HG03442 (cell line): Measurements from ENCODE around the gene OR13H1.
"Not testable (repeated sequence)": the region's sequence is repeated elsewhere in the genome, so short reads cannot be mapped to it uniquely, and the experiment has no call there.

Experiments used
- ATAC-seq: cut with Tn5 transposase; IDR thresholded peaks from one replicate; pipeline ENCODE4 v1.9.1; 2021; ENCODE audit warnings: mild to moderate bottlenecking, moderate library complexity; ENCODE audit not compliant: unreplicated experiment

OR13H1 gene, protein sequence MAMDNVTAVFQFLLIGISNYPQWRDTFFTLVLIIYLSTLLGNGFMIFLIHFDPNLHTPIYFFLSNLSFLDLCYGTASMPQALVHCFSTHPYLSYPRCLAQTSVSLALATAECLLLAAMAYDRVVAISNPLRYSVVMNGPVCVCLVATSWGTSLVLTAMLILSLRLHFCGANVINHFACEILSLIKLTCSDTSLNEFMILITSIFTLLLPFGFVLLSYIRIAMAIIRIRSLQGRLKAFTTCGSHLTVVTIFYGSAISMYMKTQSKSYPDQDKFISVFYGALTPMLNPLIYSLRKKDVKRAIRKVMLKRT

DNA sequence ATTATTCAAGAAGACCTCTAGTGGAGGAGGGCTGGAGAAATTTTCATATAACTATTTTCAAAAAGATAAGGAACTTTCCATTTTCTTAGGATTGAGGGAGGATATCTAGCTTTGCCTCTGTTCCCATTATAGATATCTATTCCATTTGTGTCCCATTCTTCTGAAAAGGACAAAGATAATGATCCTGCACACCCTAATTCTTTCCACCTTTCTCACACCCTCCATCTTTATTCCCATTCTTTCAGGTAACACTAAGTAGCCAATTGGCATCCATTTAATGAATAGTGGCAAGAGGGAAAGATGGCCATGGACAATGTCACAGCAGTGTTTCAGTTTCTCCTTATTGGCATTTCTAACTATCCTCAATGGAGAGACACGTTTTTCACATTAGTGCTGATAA, at the start of gene OR13H1:
TSS of gene OR13H1 (plus strand) at position 301 of the 400 bp plus-strand sequence. CDS start at position 301, 0 bp downstream.
- ATAC-seq: no peak

DNA sequence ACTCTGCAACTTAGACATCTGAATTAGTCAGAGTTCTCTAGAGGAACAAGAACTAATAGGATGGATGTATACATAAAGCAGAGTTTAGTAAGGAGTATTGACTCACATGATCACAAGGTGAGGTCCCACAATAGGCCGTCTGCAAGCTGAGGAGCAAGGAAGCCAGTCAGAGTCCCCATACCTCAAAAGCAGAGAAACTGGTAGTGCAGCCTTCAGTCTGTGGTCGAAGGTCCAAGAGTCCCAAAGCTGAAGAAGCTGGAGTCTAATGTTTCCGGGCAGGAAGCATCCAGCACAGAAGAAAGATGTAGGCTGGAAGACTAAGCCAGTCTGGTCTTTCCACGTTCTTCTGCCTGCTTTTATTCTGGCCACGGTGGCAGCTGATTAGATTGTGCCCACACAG, 42.3 kb upstream of the OR13H1 start:
- ATAC-seq: not testable (repeated sequence)

DNA sequence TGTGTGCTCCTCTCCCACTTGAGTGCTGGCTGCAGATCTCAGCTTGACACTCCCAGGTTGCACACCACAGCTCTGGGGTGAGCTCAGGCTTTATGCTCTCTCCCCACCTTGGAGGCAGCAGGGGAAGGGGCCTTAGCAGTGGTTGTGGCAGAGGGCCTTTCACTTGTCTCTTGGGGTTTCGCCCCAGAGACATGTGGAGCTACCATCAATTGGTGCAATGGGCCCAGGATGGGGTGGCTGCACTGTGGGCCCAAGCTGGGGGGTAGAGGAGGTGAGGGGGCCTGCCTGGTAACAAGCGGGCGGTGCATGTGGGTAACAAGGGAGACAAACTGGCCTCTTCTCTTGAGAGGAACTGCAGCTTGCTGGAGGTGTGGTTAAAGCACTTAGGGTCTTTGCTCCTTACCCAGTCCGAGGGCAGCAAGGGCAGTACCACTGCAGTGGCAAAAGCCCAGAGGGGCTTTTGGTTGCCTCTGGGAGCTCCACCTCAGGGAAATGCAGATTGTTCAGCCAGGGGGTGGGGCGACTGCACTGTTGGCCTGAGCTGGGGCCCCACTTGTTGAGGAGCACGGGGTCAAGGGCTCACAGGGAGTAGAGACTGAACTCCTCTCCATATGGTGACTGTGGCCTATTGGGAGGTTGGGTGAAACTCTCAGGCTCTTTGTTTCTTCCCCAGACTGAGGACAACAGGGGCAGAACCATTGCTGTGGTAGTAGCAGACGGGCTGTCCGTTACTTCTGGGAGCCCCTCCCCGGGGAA, 30.5 kb upstream of the OR13H1 start:
- ATAC-seq: no peak

DNA sequence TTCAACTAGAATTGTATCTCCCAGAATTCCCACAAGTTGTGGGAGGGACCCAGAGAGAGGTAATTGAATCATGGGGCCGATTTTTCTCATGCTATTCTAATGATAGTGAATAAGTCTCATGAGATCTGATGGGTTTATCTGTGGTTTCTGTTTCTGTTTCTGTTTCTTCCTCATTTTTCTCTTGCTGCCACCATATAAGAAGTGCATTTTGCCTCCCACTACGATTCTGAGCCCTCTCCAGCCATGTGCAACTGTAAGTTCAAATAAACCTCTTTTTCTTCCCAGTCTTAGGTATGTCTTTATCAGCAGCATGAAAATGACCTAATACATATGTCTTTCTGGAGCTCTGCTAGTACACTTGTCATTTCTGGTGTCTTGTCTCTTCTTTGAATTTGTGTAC, 22.1 kb upstream of the OR13H1 start:
- no peak for ATAC-seq

DNA sequence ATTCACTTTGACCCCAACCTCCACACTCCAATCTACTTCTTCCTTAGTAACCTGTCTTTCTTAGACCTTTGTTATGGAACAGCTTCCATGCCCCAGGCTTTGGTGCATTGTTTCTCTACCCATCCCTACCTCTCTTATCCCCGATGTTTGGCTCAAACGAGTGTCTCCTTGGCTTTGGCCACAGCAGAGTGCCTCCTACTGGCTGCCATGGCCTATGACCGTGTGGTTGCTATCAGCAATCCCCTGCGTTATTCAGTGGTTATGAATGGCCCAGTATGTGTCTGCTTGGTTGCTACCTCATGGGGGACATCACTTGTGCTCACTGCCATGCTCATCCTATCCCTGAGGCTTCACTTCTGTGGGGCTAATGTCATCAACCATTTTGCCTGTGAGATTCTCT, 344 bp downstream of the OR13H1 start:
- ATAC-seq: no peak

DNA sequence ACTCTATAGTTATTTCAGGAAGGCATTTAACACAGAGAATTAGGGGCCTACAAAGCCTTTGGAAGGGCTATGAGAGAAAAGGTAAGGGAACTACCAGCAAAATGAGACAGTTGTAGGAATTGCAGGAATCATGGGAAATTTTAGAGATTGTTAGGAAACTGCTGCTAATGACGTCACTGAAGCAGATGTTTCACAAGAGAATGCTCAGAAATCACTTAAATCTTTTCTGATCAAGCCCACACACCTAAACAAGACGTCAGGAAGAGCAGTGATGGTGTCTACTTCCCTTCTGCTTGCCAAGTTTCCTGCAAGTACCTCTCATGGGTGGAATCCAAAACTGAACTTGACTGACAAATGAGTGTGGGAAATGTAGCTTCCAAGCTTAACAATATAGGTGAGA, 5.1 kb downstream of the OR13H1 start:
- ATAC-seq: no peak

DNA sequence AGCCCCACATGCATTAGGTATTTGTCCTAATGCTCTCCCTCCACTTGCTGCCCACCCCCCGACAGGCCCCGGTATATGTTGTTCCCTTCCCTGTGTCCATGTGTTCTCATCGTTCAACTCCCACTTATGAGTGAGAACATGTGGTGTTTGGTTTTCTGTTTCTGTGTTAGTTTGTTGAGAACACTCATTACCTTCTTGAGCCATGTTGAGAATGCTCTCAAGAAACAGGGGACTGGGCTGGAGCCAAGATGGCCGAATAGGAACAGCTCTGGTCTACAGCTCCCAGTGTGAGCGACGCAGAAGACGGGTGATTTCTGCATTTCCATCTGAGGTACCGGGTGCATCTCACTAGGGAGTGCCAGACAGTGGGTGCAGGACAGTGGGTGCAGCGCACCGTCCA, 8.6 kb downstream of the OR13H1 start:
- not testable (repeated sequence) for ATAC-seq

DNA sequence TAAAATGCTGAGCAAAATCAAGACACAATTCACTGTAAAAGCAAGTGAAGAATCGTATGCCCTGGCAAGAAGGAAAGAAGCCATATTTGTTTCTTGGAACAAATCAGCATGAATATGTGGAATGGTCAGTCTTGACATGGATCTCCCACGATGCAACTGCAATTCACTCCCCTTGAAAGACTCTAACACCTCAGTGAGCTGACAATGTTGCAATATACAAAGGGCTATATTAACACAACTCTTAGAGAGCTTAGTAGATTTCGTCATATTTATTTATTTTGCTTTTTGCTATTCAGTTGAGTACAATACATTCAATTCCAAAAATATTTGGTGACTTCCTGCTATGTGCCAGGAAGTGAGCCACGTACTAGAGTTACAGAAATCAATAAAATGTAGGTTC, 14.7 kb downstream of the OR13H1 start:
- ATAC-seq: no peak

DNA sequence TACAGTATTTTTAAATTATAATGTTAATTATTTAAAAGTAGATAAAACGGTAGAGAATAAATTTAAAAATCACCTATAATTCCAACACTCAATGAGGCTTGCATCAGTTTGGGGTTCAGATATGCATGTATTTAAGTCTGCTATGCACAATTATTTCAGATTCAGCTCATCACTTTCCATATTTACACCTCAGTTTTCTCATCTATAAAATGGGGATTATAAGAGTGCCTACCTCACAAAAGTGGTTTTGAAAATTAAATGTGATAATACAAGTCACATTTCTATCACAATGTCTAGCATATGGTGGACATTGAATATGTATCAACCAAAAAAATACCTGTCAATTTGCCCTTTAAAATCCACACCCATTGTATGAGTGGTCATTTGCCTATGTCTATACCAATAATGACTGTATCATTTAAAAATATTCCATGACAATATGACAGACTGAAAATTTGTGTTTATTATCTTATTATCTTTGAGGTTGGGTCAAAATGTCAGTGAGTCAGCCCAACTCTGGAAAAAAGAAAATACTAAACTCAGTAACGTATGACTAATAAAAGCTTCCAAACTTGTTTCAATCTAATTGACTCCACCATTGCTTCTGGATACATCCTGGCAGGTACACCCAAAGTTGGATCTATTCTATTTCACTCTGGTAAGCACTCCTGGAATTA, 20.8 kb downstream of the OR13H1 start:
- ATAC-seq: no peak

DNA sequence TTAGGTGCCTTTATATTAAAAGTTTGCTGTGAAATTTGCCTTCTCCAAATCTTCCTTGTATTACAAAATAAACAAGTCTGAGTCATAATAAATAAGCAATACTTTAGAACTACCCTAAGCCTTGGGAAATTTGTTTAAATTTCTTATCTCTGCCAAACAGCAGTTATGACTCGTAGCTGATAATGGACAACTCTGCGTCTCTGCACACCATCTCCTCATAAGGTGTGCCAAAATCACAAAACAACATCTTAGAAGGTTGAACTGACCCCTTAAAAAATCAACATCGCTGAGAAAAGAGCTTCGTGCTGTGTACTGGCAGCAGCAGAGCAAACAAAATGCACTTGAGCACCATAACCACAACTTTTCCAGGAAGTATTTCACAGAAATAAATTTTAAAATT, 22.0 kb downstream of the OR13H1 start:
- ATAC-seq: no peak

DNA sequence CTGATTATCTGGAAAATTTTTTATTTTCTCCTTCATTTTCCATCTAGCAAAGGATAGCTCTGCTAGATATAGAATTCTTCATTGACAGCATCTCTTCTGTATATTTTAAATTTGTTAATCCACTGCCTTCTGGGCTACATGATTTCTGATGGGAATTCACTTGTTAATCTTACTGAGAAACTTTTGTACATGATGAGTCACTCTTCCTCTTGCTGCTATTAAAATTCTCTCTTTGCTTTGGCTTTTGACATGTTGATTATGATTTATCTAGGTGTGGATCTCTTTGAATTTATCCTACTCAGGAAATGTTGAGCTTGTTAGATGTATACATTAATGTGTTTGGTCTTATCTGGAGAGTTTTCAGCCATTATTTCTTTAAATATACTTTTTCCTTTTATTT, 27.5 kb downstream of the OR13H1 start:
- ATAC-seq: no peak

DNA sequence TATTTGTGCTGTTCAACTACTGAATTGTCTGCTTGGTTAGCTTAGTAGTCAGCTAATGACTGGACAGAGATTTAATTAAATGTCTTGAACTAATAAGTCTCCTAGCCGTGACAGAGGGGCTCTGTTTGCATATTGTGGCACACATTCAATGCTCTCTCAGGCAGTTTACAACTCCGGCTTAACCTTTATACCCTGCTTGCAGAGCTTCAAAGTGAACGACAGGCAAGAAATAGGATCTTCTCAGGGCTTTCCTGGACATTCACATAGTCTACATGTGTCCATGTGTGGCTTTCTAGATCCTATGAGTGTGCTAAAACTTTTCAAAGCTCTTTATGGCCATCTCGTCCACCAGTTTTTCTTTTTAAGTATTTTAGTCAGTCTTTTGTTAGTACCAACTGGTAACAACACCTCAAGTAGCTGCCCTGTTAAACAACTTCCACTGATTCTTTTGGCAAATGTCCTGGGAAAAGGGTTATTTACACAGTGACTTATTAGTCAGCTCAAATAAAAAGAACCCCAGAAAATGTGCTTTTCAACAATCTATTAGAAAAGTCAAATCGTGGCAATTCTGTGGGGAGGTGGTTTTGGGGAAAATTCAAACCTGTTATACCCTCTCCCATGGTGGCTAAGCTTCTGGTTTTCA, 28.6 kb downstream of the OR13H1 start:
- ATAC-seq: no peak

DNA sequence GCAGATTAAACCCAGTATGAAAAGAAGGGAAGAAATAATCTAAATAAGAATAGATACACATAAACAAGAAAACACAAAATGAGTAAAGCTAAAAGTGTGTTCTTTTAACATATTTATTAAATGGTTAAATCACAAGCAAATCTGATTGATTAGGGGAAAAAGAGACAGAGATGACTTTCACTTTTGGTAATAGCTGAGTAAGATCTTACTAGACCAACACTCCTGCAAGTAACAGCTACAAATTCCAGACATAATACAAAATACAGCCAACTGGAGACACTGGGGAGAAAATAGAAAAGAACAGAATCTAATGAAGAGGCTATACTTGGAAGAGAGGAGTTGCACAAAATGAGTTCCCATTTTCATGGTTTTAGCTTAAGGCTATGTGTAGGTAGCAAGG, 33.5 kb downstream of the OR13H1 start:
- ATAC-seq: no peak

DNA sequence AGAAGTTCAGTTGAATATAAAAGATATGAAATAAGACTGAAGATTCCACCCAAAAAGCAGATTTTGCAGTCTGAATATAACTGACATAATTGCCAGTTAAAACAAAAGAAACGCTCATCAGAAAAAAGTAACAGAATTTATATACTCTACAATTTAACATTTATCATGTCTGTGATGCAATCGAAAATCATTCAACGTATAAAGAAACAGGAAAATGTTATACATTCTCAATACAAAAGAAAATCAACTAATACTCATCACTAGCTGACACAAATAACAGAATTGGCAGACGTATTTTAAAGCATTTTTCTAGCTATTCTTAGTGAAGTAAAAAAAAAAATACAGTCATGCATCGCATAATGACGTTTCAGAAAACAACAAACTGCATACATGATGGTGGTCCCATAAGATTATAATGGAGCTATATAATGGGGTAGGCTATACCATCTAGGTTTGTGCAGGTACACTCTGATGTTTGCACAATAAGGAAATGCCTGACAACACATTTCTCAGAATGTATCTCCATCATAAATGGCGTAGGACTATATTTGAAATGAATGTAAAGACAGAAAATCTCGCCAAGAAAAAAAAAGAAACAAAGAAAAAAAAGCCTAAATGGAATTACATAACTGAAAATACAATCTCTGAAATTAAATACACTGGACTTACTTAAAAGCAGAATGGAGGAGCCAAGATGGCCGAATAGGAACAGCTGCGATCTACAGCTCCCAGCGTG, 34.3 kb downstream of the OR13H1 start:
- no peak for ATAC-seq

DNA sequence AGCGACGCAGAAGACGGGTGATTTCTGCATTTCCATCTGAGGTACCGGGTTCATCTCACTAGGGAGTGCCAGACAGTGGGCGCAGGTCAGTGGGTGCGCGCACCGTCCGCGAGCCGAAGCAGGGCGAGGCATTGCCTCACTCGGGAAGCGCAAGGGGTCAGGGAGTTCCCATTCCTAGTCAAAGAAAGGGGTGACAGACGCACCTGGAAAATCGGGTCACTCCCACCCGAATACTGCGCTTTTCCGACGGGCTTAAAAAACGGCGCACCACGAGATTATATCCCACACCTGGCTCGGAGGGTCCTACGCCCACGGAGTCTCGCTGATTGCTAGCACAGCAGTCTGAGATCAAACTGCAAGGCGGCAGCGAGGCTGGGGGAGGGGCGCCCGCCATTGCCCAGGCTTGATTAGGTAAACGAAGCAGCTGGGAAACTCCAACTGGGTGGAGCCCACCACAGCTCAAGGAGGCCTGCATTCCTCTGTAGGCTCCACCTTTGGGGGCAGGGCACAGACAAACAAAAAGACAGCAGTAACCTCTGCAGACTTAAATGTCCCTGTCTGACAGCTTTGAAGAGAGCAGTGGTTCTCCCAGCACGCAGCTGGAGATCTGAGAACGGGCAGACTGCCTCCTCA, 35.0 kb downstream of the OR13H1 start:
- ATAC-seq: not testable (repeated sequence)

DNA sequence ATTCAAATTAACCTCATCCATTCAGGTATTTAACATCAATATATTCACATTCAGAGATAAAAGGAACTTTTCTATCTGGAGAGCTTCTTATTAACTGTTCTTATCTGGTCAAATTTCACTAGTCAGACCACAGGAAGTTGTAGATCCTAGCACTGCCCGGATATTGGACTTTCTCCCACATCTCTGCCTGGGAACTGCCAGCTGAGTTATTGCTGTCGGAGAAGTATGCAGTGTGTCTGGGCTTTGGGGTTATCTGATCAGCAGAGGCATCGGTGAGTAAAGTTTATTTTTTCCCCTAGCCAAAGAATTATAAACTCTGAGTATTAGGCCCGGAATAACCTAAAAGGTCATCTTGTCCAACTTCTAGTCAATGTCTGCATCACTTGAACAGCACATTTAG, 45.1 kb downstream of the OR13H1 start:
- no peak for ATAC-seq
